GM12875 (cell line): ENCODE results near the gene IFT27.

Source experiments
- H3K4me3 ChIP-seq: one replicate; pipeline ENCODE4 v1.5.1; 2011; ENCODE audit warnings: low read depth, low read length, control low read depth
- CTCF ChIP-seq: IDR thresholded peaks from 2 replicates; pipeline ENCODE4 v1.5.1; 2011; ENCODE audit warnings: low read depth, mild to moderate bottlenecking, control low read depth, inconsistent platforms, low read length, moderate library complexity, borderline replicate concordance; ENCODE audit not compliant: insufficient read depth

The IFT27 gene

GRCh38 chr22:36743591-36744412 is 32.1 kb downstream of the IFT27 start:
- H3K4me3 ChIP-seq: no peak overlapping the region
- TF ChIP-seq CTCF: no peak

GRCh38 chr22:36743011-36743410 is 32.9 kb downstream of the IFT27 start:
- TF ChIP-seq CTCF: no peak

DNA sequence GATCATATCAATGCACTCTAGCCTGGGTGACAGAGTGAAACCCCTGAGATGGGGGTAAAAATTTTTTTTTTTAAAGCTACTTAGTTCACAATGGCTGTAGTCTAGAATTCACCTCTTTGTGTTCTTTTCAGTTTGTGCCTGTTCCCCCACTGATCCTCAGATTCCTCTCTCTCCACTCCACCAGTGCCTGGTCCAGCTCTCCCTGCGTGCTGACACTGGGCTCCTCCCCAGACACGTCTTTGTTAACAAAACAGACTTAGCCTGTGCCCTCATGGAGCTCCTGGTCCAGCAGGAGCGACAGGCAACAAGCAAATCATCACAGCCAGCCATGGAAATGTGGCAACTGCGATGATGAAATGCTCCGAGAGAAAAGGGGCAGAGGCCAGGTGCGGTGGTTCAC is 34.0 kb downstream of the IFT27 start:
- H3K4me3 ChIP-seq: no peak overlapping the region
- TF ChIP-seq CTCF: no peak

More at GRCh38 chr22:36743011-36743410, 32.9 kb downstream of the IFT27 start:
- H3K4me3 ChIP-seq: no peak overlapping the region

- no peak for TF ChIP-seq CTCF
- no peak overlapping the region for H3K4me3 ChIP-seq
Measured at GRCh38 chr22:36741204-36741793, 34.6 kb downstream of the IFT27 start.

- TF ChIP-seq CTCF: no peak
- no peak overlapping the region for H3K4me3 ChIP-seq
Measured at GRCh38 chr22:36740716-36741115, 35.2 kb downstream of the IFT27 start.

DNA sequence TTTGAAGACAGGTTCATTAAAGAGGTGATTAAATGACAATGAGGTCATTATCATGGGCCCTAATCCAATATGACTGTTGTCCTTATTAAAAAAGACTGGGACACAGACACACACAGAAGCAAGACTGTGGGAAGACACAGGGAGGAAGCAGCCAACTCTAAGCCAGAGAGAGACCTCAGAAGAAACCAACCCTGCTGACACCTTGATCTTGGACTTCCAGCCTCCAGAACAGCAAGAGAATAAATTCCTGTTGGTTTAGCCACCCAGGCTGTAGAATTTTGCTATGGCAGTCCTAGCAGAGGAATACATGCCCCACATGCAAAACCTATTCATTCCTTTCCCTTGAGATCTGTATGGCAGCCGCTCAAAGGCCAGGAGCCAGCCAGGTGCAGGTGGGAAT is 36.7 kb downstream of the IFT27 start:
- TF ChIP-seq CTCF: no peak
- H3K4me3 ChIP-seq: no peak overlapping the region

GRCh38 chr22:36738416-36739020 is 37.4 kb downstream of the IFT27 start:
- no peak overlapping the region for H3K4me3 ChIP-seq

More at GRCh38 chr22:36738416-36739020, 37.4 kb downstream of the IFT27 start:
- TF ChIP-seq CTCF: no peak
